ENCODE results near the gene TMX1. TPM values are rescaled to one million over a fixed set of nuclear protein-coding genes. Genes with fewer than 3 reads are reported as not detected.

Gene TMX1
- total and polyA plus RNA-seq, 2 of the 8 experiments (the other 6 are each of a cell fraction or from before 2014, with no cell fraction given): 26.6 to 84.0 TPM

GRCh38 chr14:51207621-51208020 is 32.4 kb upstream of the TMX1 start:
- H3K56ac ChIP-seq (replicated peaks; ENCODE audit: insufficient read length, low read depth, low read length): no peak overlapping the region
- no peak overlapping the region for H2AFZ ChIP-seq (ENCODE audit: low read length)
- POLR2A ChIA-PET (ENCODE audit: partially characterized antibody): no interaction called here
- DNase-seq (ENCODE audit: low read depth in 1 of 2, low spot score in 2 of 2) (no peak), FAIRE-seq (no peak)
- no peak overlapping the region for H2BK5ac ChIP-seq (ENCODE audit: low read depth, low read length)
- H4K91ac ChIP-seq (replicated peaks; ENCODE audit: insufficient read length, low read length): no peak overlapping the region
- no peak overlapping the region for H2BK120ac ChIP-seq (replicated peaks; ENCODE audit: low read depth, low read length)
- H2BK12ac ChIP-seq (ENCODE audit: low read depth, low read length): no peak overlapping the region
- H4K5ac ChIP-seq (ENCODE audit: insufficient read length, low read depth, low read length): no peak overlapping the region
- 59% methylated on average over 5 of the region's 5 CpGs; no CpG with 5 or more reads in 1 of the 2 experiments for WGBS, 2 experiments (ENCODE audit: extremely low coverage in 1 of 2, insufficient coverage in 1 of 2, insufficient read length in 1 of 2, insufficient replicate concordance in 2 of 2, low coverage in 1 of 2, low lambda C conversion rate in 2 of 2, missing lambda C conversion rate in 1 of 2)
- no peak overlapping the region for H2BK15ac ChIP-seq (ENCODE audit: low read length)
- CTCF ChIA-PET (ENCODE audit: partially characterized antibody): interaction anchor here (1.3 to 3.3 kb wide), 3 partner anchors 9 to 252 kb away, joined by 3 to 18 read pairs (median 3); no protein-coding TSS in a partner anchor
- H3K23ac ChIP-seq (ENCODE audit: insufficient read length): no peak overlapping the region
- no peaks in the 10 kb centered on the region for H3K23me2 ChIP-seq (ENCODE audit: low read depth, low read length)
- no peaks in the 10 kb centered on the region for H3K9me3 ChIP-seq (ENCODE audit: insufficient read depth in 2 of 2, low read depth in 1 of 2, low read length in 1 of 2)
- H2BK20ac ChIP-seq (ENCODE audit: low read length): no peak overlapping the region; the same call in 1 of the 2 replicates
- H4K8ac ChIP-seq (ENCODE audit: extremely low read depth, insufficient read depth, low read length): no peak overlapping the region
- H3K27ac ChIP-seq (ENCODE audit: low read depth, low read length): no peak overlapping the region
- no peak overlapping the region for H3K14ac ChIP-seq (ENCODE audit: insufficient read length)
- no peaks in the 10 kb centered on the region for H4K20me1 ChIP-seq (replicated peaks in 1 of 2; ENCODE audit: control insufficient read depth in 1 of 2, insufficient read depth in 2 of 2, low read length in 2 of 2)
- no peak overlapping the region for H3K4ac ChIP-seq (replicated peaks; ENCODE audit: insufficient read length, low read depth, low read length)
- H3K18ac ChIP-seq (ENCODE audit: extremely low read depth, low read length): no peak overlapping the region
- H3K79me1 ChIP-seq (ENCODE audit: low read depth, low read length): no peaks in the 10 kb centered on the region
- no peak overlapping the region for H2AK5ac ChIP-seq (ENCODE audit: low read depth, low read length)
- H3K9ac ChIP-seq (replicated peaks in 1 of 4; ENCODE audit: extremely low read depth in 1 of 4, low read depth in 3 of 4, low read length in 3 of 4): no peak overlapping the region; a peak in 1 of 7 replicates
- no peaks in the 10 kb centered on the region for H3K36me3 ChIP-seq (ENCODE audit: control insufficient read depth in 2 of 4, insufficient read depth in 4 of 4, low read length in 3 of 4)
- H3K79me2 ChIP-seq (ENCODE audit: control insufficient read depth in 1 of 2, insufficient read depth in 2 of 2, low read length in 2 of 2): no peaks in the 10 kb centered on the region
- H3K4me2 ChIP-seq (ENCODE audit: insufficient read depth in 1 of 2, low read depth in 2 of 2, low read length in 2 of 2): no peak overlapping the region
- no peak overlapping the region for H3K4me3 ChIP-seq (ENCODE audit: extremely low read depth in 1 of 4, insufficient read depth in 2 of 4, low read depth in 3 of 4, low read length in 4 of 4)
- H3K27me3 ChIP-seq (replicated peaks in 1 of 4; ENCODE audit: control insufficient read depth in 3 of 4, extremely low read depth in 1 of 4, insufficient read depth in 3 of 4, low read length in 3 of 4): no peaks in the 10 kb centered on the region
- no peaks in the 10 kb centered on the region for H3K4me1 ChIP-seq (replicated peaks in 1 of 4; ENCODE audit: control insufficient read depth in 3 of 4, insufficient read depth in 4 of 4, low read length in 3 of 4)
- no peak for TF ChIP-seq JUN (IDR thresholded peaks at IDR 0.05; ENCODE audit: low read depth, low read length)
- no peak for TF ChIP-seq TAF1 (IDR thresholded peaks at IDR 0.05; ENCODE audit: low read depth, low read length)
- no peak for TF ChIP-seq HDAC6 (IDR thresholded peaks at IDR 0.05; ENCODE audit: low read depth, low read length)
- no peak for TF ChIP-seq SIN3A (conservative IDR thresholded peaks at IDR 0.05 in 1 of 2, IDR thresholded peaks at IDR 0.05 in 1 of 2; ENCODE audit: low read depth in 1 of 2, low read length in 2 of 2)
- TF ChIP-seq GTF2F1 (IDR thresholded peaks at IDR 0.05; ENCODE audit: borderline replicate concordance, low read depth, low read length): no peak
- no peak for TF ChIP-seq POU5F1 (IDR thresholded peaks at IDR 0.05; ENCODE audit: low read depth, low read length)
- TF ChIP-seq BCL11A (IDR thresholded peaks at IDR 0.05; ENCODE audit: low read depth in 2 of 2, low read length in 2 of 2): no peak
- no peak for TF ChIP-seq RNF2 (IDR thresholded peaks at IDR 0.05; ENCODE audit: borderline replicate concordance, low read depth, low read length, missing control alignments, poor library complexity, severe bottlenecking)
- no peak for TF ChIP-seq MAFK (IDR thresholded peaks at IDR 0.05; ENCODE audit: low read depth, low read length)
- no peak for TF ChIP-seq RXRA (IDR thresholded peaks at IDR 0.05; ENCODE audit: insufficient read depth, low read depth, low read length)
- TF ChIP-seq TBP (IDR thresholded peaks at IDR 0.05; ENCODE audit: low read depth, low read length): no peak
- no peak for TF ChIP-seq SP1 (IDR thresholded peaks at IDR 0.05; ENCODE audit: low read depth, low read length)
- TF ChIP-seq CEBPB (IDR thresholded peaks at IDR 0.05; ENCODE audit: low read depth, low read length): no peak
- TF ChIP-seq ATF3 (IDR thresholded peaks at IDR 0.05; ENCODE audit: insufficient read depth, low read depth, low read length): no peak

Measured in H1 (cell line).